ENCODE data around the gene ADCY7. TPM values are rescaled to one million over a fixed set of nuclear protein-coding genes. Genes with fewer than 3 reads are reported as not detected.

The ADCY7 gene
- total and polyA plus RNA-seq, 9 of the 15 experiments (the other 6 are each of a cell fraction or from before 2014, with no cell fraction given): 2.3 to 108 (median 28.6) TPM

- TF ChIP-seq CHAMP1 (IDR thresholded peaks at IDR 0.05): no peak
- peak; percentile 37; the same call in 1 of the 2 replicates for TF ChIP-seq FOSL1 (tag; conservative IDR thresholded peaks at IDR 0.05)
- TF ChIP-seq CREM (IDR thresholded peaks at IDR 0.05; ENCODE audit: low read depth): no peak
- no peak for TF ChIP-seq ZNF584 (CRISPR knock-in tag; IDR thresholded peaks at IDR 0.05; ENCODE audit: low read depth)
- no peak for TF ChIP-seq SIRT6 (IDR thresholded peaks at IDR 0.05; ENCODE audit: low read depth, low read length)
- TF ChIP-seq SP2 (IDR thresholded peaks at IDR 0.05; ENCODE audit: extremely low read depth, low read depth, low read length, poor library complexity, severe bottlenecking): no peak
- TF ChIP-seq KAT7 (CRISPR knock-in tag; IDR thresholded peaks at IDR 0.05; ENCODE audit: borderline replicate concordance): no peak
- no peak for TF ChIP-seq COPS2 (conservative IDR thresholded peaks at IDR 0.05)
- TF ChIP-seq SMARCA4 (IDR thresholded peaks at IDR 0.05): peak; percentile 42; the same call in 1 of the 2 replicates
- TF ChIP-seq TEAD1 (CRISPR knock-in tag; IDR thresholded peaks at IDR 0.05): no peak
- no peak for TF ChIP-seq HMG20B (CRISPR knock-in tag; IDR thresholded peaks at IDR 0.05)
- TF ChIP-seq SPI1 (IDR thresholded peaks at IDR 0.05; ENCODE audit: borderline replicate concordance, low read depth, low read length): no peak
- TF ChIP-seq TEAD4 (IDR thresholded peaks at IDR 0.05; ENCODE audit: low read length): no peak
- no peak for TF ChIP-seq TEAD4 (CRISPR knock-in tag; IDR thresholded peaks at IDR 0.05; ENCODE audit: borderline replicate concordance)
- peak; percentile 25; the same call in 1 of the 2 replicates for TF ChIP-seq GABPA (tag; conservative IDR thresholded peaks at IDR 0.05; ENCODE audit: low read depth)
Observed at GRCh38 chr16:50323335-50324011, 57.1 kb downstream of the ADCY7 start (continued).
